HEK293 (cell line): ENCODE data around the gene UBL4A.

Source experiments
- CTCF ChIA-PET: fragments of 350-600 bp; formaldehyde crosslinking; extraction: SDS; loops from one replicate; lab custom pipeline; 2021; ENCODE audit warnings: antibody characterized with exemption; lab: Yijun Ruan, JAX
- POLR2A ChIA-PET: fragments of 300-600 bp; formaldehyde crosslinking; extraction: SDS; loops from one replicate; lab custom pipeline; 2020; ENCODE audit warnings: antibody characterized with exemption, inconsistent platforms; lab: Yijun Ruan, JAX
- H3K27ac ChIP-seq: fragments of 200-500 bp; sonication (Bioruptor generic); 2 replicates; pipeline ENCODE4 v1.5.1; 2014; ENCODE audit warnings: low read depth, low read length, control low read depth, inconsistent platforms; ENCODE audit errors: extremely low read depth
- H3K36me3 ChIP-seq, 2 experiments: fragments of 200-500 bp in 1 of 2; sonication (Bioruptor generic) in 1 of 2; 1 replicate in 1 of 2; 2 replicates in 1 of 2; pipeline ENCODE4 v1.5.1; 2014 to 2017; ENCODE audit warnings: inconsistent platforms in 2 of 2, low read length in 2 of 2; ENCODE audit not compliant: control insufficient read depth in 2 of 2, insufficient read depth in 1 of 2
- H3K4me1 ChIP-seq: fragments of 200-500 bp; sonication (Bioruptor generic); 2 replicates; pipeline ENCODE4 v1.5.1; 2014; ENCODE audit warnings: mild to moderate bottlenecking, low read length, inconsistent platforms; ENCODE audit not compliant: control insufficient read depth, insufficient read depth
- H3K4me3 ChIP-seq: 2 replicates; pipeline ENCODE4 v1.5.1; 2011; ENCODE audit warnings: low read depth, mild to moderate bottlenecking, control low read depth, low read length, moderate library complexity
- H3K9me3 ChIP-seq: fragments of 200-500 bp; sonication (Bioruptor generic); 2 replicates; pipeline ENCODE4 v1.5.1; 2014; ENCODE audit warnings: low read depth, low read length, inconsistent platforms; ENCODE audit not compliant: control insufficient read depth, insufficient read depth
- BCL11A ChIP-seq: fragments of 450-650 bp; formaldehyde crosslinking; IDR thresholded peaks from 2 replicates; pipeline ENCODE4 v1.5.1; 2016; ENCODE audit warnings: low read depth, missing biosample characterization, missing genetic modification characterization
- EGR2 ChIP-seq: fragments of 450-650 bp; formaldehyde crosslinking; IDR thresholded peaks from 2 replicates; pipeline ENCODE4 v1.5.1; 2016; ENCODE audit warnings: low read depth, missing biosample characterization, missing genetic modification characterization
- HOXC10 ChIP-seq: sonication (generic); formaldehyde crosslinking; IDR thresholded peaks from 2 replicates; pipeline ENCODE4 v1.8.1; 2023; ENCODE audit warnings: mild to moderate bottlenecking, missing genetic modification reagents
- MEIS1 ChIP-seq: sonication (generic); formaldehyde crosslinking; IDR thresholded peaks from 2 replicates; pipeline ENCODE4 v1.8.1; 2022; ENCODE audit warnings: missing genetic modification reagents, mild to moderate bottlenecking, borderline replicate concordance
- MZF1 ChIP-seq: fragments of 450-650 bp; formaldehyde crosslinking; IDR thresholded peaks from 2 replicates; pipeline ENCODE4 v1.5.1; 2017; ENCODE audit warnings: missing biosample characterization, missing genetic modification characterization, borderline replicate concordance
- REPIN1 ChIP-seq: fragments of 450-650 bp; formaldehyde crosslinking; IDR thresholded peaks from 2 replicates; pipeline ENCODE4 v1.5.1; 2017; ENCODE audit warnings: missing biosample characterization, missing genetic modification characterization, low read depth
- WT1 ChIP-seq: fragments of 450-650 bp; formaldehyde crosslinking; IDR thresholded peaks from 2 replicates; pipeline ENCODE4 v1.5.1; 2016; ENCODE audit warnings: missing biosample characterization, missing genetic modification characterization
- ZBTB26 ChIP-seq: fragments of 450-650 bp; formaldehyde crosslinking; optimal IDR thresholded peaks from 2 replicates; pipeline ENCODE3; 2016; ENCODE audit warnings: missing biosample characterization, mild to moderate bottlenecking, missing genetic modification characterization
- ZBTB7A ChIP-seq: fragments of 450-650 bp; formaldehyde crosslinking; IDR thresholded peaks from 2 replicates; pipeline ENCODE4 v1.5.1; 2016; ENCODE audit warnings: low read depth, missing biosample characterization, missing genetic modification characterization
- ZBTB8A ChIP-seq: fragments of 450-650 bp; formaldehyde crosslinking; IDR thresholded peaks from 2 replicates; pipeline ENCODE4 v1.5.1; 2016; ENCODE audit warnings: missing biosample characterization, missing genetic modification characterization
- ZEB2 ChIP-seq: fragments of 450-650 bp; formaldehyde crosslinking; IDR thresholded peaks from 2 replicates; pipeline ENCODE4 v1.5.1; 2016; ENCODE audit warnings: missing biosample characterization, missing genetic modification characterization
- ZNF121 ChIP-seq: fragments of 450-650 bp; formaldehyde crosslinking; IDR thresholded peaks from 2 replicates; pipeline ENCODE4 v1.5.1; 2016; ENCODE audit warnings: missing biosample characterization, missing genetic modification characterization
- ZNF174 ChIP-seq: fragments of 450-650 bp; formaldehyde crosslinking; IDR thresholded peaks from 2 replicates; pipeline ENCODE4 v1.5.0; 2017; ENCODE audit warnings: missing biosample characterization, mild to moderate bottlenecking, missing genetic modification characterization
- ZNF175 ChIP-seq: fragments of 450-650 bp; formaldehyde crosslinking; IDR thresholded peaks from 2 replicates; pipeline ENCODE4 v1.5.1; 2016; ENCODE audit warnings: missing biosample characterization, missing genetic modification characterization
- ZNF19 ChIP-seq: fragments of 450-650 bp; formaldehyde crosslinking; IDR thresholded peaks from 2 replicates; pipeline ENCODE4; 2016; ENCODE audit warnings: missing biosample characterization, missing genetic modification characterization, low read depth
- ZNF433 ChIP-seq: fragments of 450-650 bp; formaldehyde crosslinking; IDR thresholded peaks from 2 replicates; pipeline ENCODE4 v1.5.1; 2016; ENCODE audit warnings: missing biosample characterization, missing genetic modification characterization, low read depth
- ZNF549 ChIP-seq: fragments of 450-650 bp; IDR thresholded peaks from 2 replicates; pipeline ENCODE4 v1.5.1; 2018; ENCODE audit warnings: missing biosample characterization, missing genetic modification characterization, mild to moderate bottlenecking, inconsistent platforms, moderate library complexity
- ZNF560 ChIP-seq: fragments of 450-650 bp; formaldehyde crosslinking; IDR thresholded peaks from 2 replicates; pipeline ENCODE4 v1.5.1; 2017; ENCODE audit warnings: missing biosample characterization, missing genetic modification characterization, borderline replicate concordance
- ZNF580 ChIP-seq: fragments of 450-650 bp; formaldehyde crosslinking; IDR thresholded peaks from 2 replicates; pipeline ENCODE4 v1.5.1; 2016; ENCODE audit warnings: missing biosample characterization, missing genetic modification characterization
- ZNF596 ChIP-seq: fragments of 450-650 bp; IDR thresholded peaks from 2 replicates; pipeline ENCODE4 v1.5.0; 2018; ENCODE audit warnings: missing biosample characterization, mild to moderate bottlenecking, missing genetic modification characterization, moderate library complexity
- ZNF600 ChIP-seq: fragments of 450-650 bp; formaldehyde crosslinking; IDR thresholded peaks from 2 replicates; pipeline ENCODE4 v1.5.1; 2016; ENCODE audit warnings: missing biosample characterization, missing genetic modification characterization
- ZNF621 ChIP-seq: fragments of 450-650 bp; formaldehyde crosslinking; IDR thresholded peaks from 2 replicates; pipeline ENCODE4 v1.5.1; 2017; ENCODE audit warnings: missing biosample characterization, missing genetic modification characterization
- ZNF660 ChIP-seq: fragments of 450-650 bp; IDR thresholded peaks from 2 replicates; pipeline ENCODE4 v1.5.1; 2018; ENCODE audit warnings: missing biosample characterization, mild to moderate bottlenecking, missing genetic modification characterization
- ZNF830 ChIP-seq: fragments of 450-650 bp; IDR thresholded peaks from 2 replicates; pipeline ENCODE4 v1.5.0; 2018; ENCODE audit warnings: missing biosample characterization, missing genetic modification characterization, low read depth, mild to moderate bottlenecking, moderate library complexity
- TF ChIP-seq, protein P1 (sequence below): fragments of 450-650 bp; IDR thresholded peaks from 2 replicates; pipeline ENCODE4 v1.5.1; 2018; ENCODE audit warnings: missing biosample characterization, missing genetic modification characterization
- TF ChIP-seq, protein P2 (sequence below): fragments of 450-650 bp; formaldehyde crosslinking; IDR thresholded peaks from 2 replicates; pipeline ENCODE4 v1.5.1; 2017; ENCODE audit warnings: missing biosample characterization, missing genetic modification characterization

The UBL4A gene

GRCh38 chrX:154495472-154495922 is 9.1 kb upstream of the UBL4A start (continued):
- no peak for TF ChIP-seq ZBTB26 (tag by site-specific recombination)
- no peak for TF ChIP-seq ZNF660 (tag by site-specific recombination)
- no peak for TF ChIP-seq ZNF433
- TF ChIP-seq ZNF621 (tag by site-specific recombination): no peak
- TF ChIP-seq ZNF580 (tag by site-specific recombination): no peak
- TF ChIP-seq, protein P1, sequence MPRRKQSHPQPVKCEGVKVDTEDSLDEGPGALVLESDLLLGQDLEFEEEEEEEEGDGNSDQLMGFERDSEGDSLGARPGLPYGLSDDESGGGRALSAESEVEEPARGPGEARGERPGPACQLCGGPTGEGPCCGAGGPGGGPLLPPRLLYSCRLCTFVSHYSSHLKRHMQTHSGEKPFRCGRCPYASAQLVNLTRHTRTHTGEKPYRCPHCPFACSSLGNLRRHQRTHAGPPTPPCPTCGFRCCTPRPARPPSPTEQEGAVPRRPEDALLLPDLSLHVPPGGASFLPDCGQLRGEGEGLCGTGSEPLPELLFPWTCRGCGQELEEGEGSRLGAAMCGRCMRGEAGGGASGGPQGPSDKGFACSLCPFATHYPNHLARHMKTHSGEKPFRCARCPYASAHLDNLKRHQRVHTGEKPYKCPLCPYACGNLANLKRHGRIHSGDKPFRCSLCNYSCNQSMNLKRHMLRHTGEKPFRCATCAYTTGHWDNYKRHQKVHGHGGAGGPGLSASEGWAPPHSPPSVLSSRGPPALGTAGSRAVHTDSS (tag by site-specific recombination): no peak
- TF ChIP-seq WT1 (tag by site-specific recombination): no peak
- TF ChIP-seq ZNF19 (tag by site-specific recombination): no peak
- no peak for TF ChIP-seq ZNF174 (tag by site-specific recombination)
- no peak for TF ChIP-seq ZNF549 (tag by site-specific recombination)
- TF ChIP-seq, all 188 proteins: peak for 0

DNA sequence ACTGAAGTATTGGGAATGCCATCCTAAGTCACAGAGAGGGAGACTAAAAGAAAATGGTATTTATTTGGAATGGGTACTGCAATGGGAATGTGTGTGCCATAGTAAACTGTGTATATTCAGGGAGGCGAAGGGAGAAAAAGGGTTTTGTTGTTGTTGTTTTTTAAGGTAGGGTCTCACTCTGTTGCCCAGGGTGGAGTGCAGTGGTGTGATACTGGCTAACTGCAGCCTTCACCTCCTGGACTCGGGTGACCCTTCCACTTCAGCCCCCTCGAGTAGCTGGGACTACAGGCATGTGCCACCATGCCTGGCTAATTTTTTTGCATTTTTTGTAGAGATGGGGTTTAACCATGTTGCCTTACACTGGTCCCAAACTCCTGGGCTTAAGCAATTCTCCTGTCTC is 8.3 kb upstream of the UBL4A start:
- H3K9me3 ChIP-seq: no peaks in the 10 kb centered on the region; the same call in 1 of the 2 replicates
- no peaks in the 10 kb centered on the region; the same call in 1 of the 2 replicates for H3K4me1 ChIP-seq
- no peak for TF ChIP-seq ZBTB7A (tag by site-specific recombination)
- TF ChIP-seq ZNF121 (tag by site-specific recombination): peak; percentile 61; the same call in 1 of the 2 replicates
- no peak overlapping the region for H3K27ac ChIP-seq
- no peak overlapping the region for H3K4me3 ChIP-seq
- ChIA-PET POLR2A (no interaction called here), CTCF (interaction anchor here (0.6 kb wide), 1 partner anchor 763 kb away, joined by 4 read pairs; no protein-coding TSS in a partner anchor)
- H3K36me3 ChIP-seq: no peaks in the 10 kb centered on the region

DNA sequence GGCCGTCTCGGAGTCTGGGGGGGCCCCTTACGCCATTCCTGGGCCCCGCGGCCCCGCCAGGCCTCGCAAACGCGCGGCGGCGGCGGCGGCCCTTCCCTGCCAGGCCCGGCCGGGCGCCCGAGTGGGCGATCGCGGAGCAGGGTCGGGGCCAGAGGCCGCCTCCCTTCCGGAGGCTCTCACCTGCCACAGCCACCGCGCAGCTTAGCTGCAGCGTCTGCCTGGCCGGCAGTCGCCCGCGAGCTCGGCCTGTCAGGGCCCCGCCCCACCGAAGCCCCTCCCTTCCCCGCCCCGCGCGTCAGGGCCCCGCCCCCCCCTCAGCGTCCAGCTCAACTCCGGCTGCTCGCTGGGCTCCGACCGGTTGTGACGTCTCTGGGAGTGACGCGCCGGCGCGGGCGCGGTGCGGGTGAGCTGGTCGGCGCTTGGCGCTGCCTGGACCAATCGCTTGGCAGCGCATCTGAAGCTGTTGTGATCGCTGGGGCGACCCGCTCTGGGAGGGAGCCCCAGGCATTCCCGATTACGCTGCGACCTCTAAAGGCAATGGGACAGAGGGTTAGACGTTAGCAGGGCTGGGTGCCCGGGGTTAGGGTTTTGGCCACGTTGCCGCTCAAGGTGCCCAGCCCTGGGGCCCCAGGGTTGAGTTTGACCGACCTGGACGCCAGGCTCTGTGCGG is 4.1 kb upstream of the UBL4A start, which contains the start of gene SLC10A3:
Gene SLC10A3, minus strand, starts transcription at position 216 of the 670 bp plus-strand sequence. CDS start 1,689 bp downstream, outside the sequence.
- H3K4me1 ChIP-seq: no peaks in the 10 kb centered on the region; the same call in 1 of the 2 replicates
- no peaks in the 10 kb centered on the region; the same call in 1 of the 2 replicates for H3K9me3 ChIP-seq
- peak within 1 kb of the TSS; percentile 56 for H3K4me3 ChIP-seq
- peak within 1 kb of the TSS; percentile 76 for H3K27ac ChIP-seq
- CTCF ChIA-PET: interaction anchor here (0.6 to 2.5 kb wide), 5 partner anchors 12 to 54 kb away, joined by 3 to 8 read pairs (median 3); no protein-coding TSS in a partner anchor
- POLR2A ChIA-PET: interaction anchor here (0.6 to 3.1 kb wide), 26 partner anchors 8 to 696 kb away, joined by 3 to 35 read pairs (median 6); partner anchors contain the start of genes DNASE1L1, FAM3A, HCFC1 and IDH3G
- H3K36me3 ChIP-seq: peaks cover 0 to 15% of the 10 kb centered on the region in 2 experiments; a peak in 1 of 3 replicates
- TF ChIP-seq ZBTB8A (tag by site-specific recombination) (peak; percentile 57), ZNF600 (tag by site-specific recombination) (peak; percentile 62), ZNF596 (tag by site-specific recombination) (no peak), MEIS1 (CRISPR knock-in tag) (no peak), ZNF560 (tag by site-specific recombination) (no peak), ZNF830 (tag by site-specific recombination) (no peak), HOXC10 (CRISPR knock-in tag) (0 out of 2 replicates have a peak, but pooled peaks have one; percentile 22), ZNF175 (tag by site-specific recombination) (no peak), ZNF660 (tag by site-specific recombination) (peak; percentile 56; the same call in 1 of the 2 replicates), EGR2 (tag by site-specific recombination) (no peak), REPIN1 (tag by site-specific recombination) (no peak), MZF1 (tag by site-specific recombination) (no peak), ZEB2 (tag by site-specific recombination) (peak; percentile 63), BCL11A (no peak)
- TF ChIP-seq, protein P2, sequence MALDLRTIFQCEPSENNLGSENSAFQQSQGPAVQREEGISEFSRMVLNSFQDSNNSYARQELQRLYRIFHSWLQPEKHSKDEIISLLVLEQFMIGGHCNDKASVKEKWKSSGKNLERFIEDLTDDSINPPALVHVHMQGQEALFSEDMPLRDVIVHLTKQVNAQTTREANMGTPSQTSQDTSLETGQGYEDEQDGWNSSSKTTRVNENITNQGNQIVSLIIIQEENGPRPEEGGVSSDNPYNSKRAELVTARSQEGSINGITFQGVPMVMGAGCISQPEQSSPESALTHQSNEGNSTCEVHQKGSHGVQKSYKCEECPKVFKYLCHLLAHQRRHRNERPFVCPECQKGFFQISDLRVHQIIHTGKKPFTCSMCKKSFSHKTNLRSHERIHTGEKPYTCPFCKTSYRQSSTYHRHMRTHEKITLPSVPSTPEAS (tag by site-specific recombination): no peak
